Dedifferentiated amniotic fluid mesenchymal stem cell (primary cell): ENCODE results near the gene SLC39A9.

ENCODE experiments used
- DNase-seq: peaks from one replicate; pipeline ENCODE4 v3.0.0-alpha.2; 2016; ENCODE audit errors: extremely low spot score

Gene SLC39A9

GRCh38 chr14:69424149-69424923 is 25.8 kb downstream of the SLC39A9 start:
- DNase-seq, result no peak

- DNase-seq, result no peak
Observed at GRCh38 chr14:69427596-69427995, 29.1 kb downstream of the SLC39A9 start.

GRCh38 chr14:69428289-69428998 is 30.0 kb downstream of the SLC39A9 start:
- DNase-seq, result no peak

- no peak for DNase-seq
Observed at GRCh38 chr14:69429643-69430042, 31.2 kb downstream of the SLC39A9 start.

GRCh38 chr14:69430306-69430939 is 31.9 kb downstream of the SLC39A9 start:
- no peak for DNase-seq

- DNase-seq, result no peak
Observed at GRCh38 chr14:69432364-69432763, 33.9 kb downstream of the SLC39A9 start.

GRCh38 chr14:69439521-69440270 is 41.2 kb downstream of the SLC39A9 start:
- no peak for DNase-seq

GRCh38 chr14:69441948-69442347 is 43.5 kb downstream of the SLC39A9 start:
- DNase-seq, result peak; percentile 21

GRCh38 chr14:69443296-69443805 is 44.9 kb downstream of the SLC39A9 start:
- no peak for DNase-seq

- DNase-seq, result no peak
Observed at GRCh38 chr14:69449216-69449615, 50.7 kb downstream of the SLC39A9 start.

GRCh38 chr14:69451941-69452340 is 53.4 kb downstream of the SLC39A9 start:
- no peak for DNase-seq

GRCh38 chr14:69458350-69458749 is 59.9 kb downstream of the SLC39A9 start:
- no peak for DNase-seq

- no peak for DNase-seq
Observed at GRCh38 chr14:69459122-69459521, 60.6 kb downstream of the SLC39A9 start.

- peak; percentile 95 for DNase-seq
Observed at GRCh38 chr14:69460093-69460701, 61.7 kb downstream of the SLC39A9 start.

GRCh38 chr14:69464379-69464778 is 65.9 kb downstream of the SLC39A9 start:
- DNase-seq, result no peak

- DNase-seq, result no peak
Observed at GRCh38 chr14:69464829-69465228, 66.3 kb downstream of the SLC39A9 start.

GRCh38 chr14:69468949-69469348 is 70.5 kb downstream of the SLC39A9 start:
- DNase-seq, result no peak

GRCh38 chr14:69471436-69471835 is 72.9 kb downstream of the SLC39A9 start:
- no peak for DNase-seq

- DNase-seq, result no peak
Observed at GRCh38 chr14:69471916-69472315, 73.4 kb downstream of the SLC39A9 start.

- DNase-seq, result no peak
Observed at GRCh38 chr14:69473260-69473659, 74.8 kb downstream of the SLC39A9 start.

GRCh38 chr14:69473946-69474345 is 75.5 kb downstream of the SLC39A9 start:
- DNase-seq, result no peak
